HFF-Myc (cell line): ENCODE measurements around the gene CYBA.

ENCODE experiments used
- DNase-seq: peaks from one replicate; pipeline ENCODE4 v3.0.0-alpha.2; 2011; ENCODE audit warnings: low read depth; ENCODE audit errors: extremely low read depth
- H3K4me3 ChIP-seq: replicated peaks from 2 replicates; pipeline ENCODE4 v1.5.1; 2011; ENCODE audit warnings: low read depth, mild to moderate bottlenecking, control low read depth, low read length
- TF ChIP-seq, protein P1 (sequence below): IDR thresholded peaks from 2 replicates; pipeline ENCODE4 v1.5.1; 2012; ENCODE audit warnings: mild to moderate bottlenecking, low read depth, low read length, control low read depth; ENCODE audit errors: missing control alignments

CYBA gene

DNA sequence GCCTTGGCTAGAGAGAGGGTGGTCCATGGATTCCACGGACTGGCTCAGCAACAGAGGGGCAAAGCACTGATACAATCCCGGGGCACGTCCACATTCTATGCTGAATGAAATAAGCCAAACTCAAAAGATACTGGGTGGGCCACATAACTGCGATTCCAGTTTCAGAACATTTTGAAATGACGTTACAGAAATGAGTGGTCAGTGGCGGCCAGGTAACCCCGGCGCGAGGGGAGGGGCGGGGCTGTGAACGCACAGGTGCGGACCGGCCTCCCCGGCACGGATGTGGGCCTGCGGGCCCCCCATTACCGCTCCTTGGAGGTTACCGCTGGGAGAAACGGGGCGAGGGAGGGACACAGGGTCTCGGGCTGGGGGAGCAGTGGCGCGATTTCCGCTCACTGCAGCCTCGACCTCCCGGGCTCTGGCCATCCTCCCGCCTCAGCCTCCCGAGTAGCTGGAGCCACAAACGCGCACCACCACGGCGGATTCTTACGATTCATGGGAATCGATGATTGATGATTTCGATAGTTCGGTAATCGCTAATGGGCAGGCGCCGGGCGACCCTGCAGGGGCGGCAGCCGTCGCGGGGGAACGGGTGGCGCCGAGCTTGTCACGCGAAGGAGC is 11.5 kb upstream of the CYBA start:
- TF ChIP-seq, protein P1, sequence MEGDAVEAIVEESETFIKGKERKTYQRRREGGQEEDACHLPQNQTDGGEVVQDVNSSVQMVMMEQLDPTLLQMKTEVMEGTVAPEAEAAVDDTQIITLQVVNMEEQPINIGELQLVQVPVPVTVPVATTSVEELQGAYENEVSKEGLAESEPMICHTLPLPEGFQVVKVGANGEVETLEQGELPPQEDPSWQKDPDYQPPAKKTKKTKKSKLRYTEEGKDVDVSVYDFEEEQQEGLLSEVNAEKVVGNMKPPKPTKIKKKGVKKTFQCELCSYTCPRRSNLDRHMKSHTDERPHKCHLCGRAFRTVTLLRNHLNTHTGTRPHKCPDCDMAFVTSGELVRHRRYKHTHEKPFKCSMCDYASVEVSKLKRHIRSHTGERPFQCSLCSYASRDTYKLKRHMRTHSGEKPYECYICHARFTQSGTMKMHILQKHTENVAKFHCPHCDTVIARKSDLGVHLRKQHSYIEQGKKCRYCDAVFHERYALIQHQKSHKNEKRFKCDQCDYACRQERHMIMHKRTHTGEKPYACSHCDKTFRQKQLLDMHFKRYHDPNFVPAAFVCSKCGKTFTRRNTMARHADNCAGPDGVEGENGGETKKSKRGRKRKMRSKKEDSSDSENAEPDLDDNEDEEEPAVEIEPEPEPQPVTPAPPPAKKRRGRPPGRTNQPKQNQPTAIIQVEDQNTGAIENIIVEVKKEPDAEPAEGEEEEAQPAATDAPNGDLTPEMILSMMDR = no peak
- peak overlapping the region; percentile 83 for H3K4me3 ChIP-seq

DNA sequence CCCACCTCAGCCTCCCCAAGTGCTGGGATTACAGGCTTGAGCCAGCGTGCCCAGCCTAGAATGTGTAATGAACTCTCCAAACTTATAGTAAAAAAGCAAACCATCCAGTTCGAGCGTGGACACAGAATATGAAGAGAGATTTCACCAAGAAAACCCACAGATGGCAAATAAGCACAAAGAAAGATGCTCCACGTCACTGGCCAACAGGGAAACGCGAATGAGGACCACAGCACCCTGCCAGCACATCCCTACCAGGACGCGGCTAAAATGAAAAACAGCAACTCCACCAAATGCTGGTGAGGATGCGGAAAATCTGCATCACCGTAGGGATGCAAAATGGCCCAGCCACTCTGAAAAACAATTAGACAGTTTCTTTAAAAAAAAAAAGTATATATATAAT is 10.6 kb upstream of the CYBA start:
- DNase-seq = no peak
- H3K4me3 ChIP-seq = peak overlapping the region; percentile 83
- TF ChIP-seq, protein P1 = no peak

More for the DNA sequence above, 11.5 kb upstream of the CYBA start:
- DNase-seq = no peak

DNA sequence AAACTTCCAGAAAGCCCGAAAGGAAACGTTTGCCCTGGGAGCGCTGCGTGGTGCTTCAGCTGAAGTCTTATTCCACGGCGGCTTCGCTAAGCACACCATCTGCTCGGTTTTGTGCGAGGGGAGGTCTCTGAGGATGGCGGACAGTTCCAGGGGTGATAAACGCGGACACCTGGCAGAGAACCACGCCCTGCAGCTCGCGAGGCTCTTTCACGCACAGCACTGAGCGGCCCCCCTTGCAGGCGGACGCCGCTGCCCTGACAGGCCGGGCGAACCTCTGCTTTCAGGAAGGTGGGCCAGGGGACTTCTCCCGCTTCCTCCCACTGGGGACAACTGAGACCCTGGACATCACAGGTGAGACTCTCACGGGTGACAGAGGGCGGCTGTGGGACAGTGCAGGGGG is 8.3 kb upstream of the CYBA start:
- DNase-seq = no peak
- TF ChIP-seq, protein P1 = no peak
- no peak overlapping the region for H3K4me3 ChIP-seq

DNA sequence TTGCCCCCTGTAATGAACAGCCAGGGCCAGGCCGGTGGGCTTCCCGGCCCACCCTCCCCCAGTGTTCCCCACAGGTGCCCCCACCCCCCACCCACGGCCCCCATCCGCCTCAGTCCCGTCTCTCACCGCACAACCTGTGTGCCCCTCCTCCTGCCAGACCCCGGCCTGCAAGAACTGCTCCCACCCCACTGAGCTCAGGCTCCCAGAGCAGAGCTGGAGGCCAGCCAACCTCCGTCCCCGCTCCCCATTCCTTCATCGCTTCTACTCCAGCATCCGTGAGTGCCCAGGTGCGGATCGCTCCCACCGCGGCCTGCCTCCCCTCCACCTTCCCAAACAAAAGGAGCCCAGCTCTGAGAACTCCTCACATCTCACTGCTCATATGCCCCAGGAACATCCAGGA is 7.9 kb upstream of the CYBA start:
- TF ChIP-seq, protein P1 = no peak
- no peak overlapping the region for H3K4me3 ChIP-seq
- no peak for DNase-seq

DNA sequence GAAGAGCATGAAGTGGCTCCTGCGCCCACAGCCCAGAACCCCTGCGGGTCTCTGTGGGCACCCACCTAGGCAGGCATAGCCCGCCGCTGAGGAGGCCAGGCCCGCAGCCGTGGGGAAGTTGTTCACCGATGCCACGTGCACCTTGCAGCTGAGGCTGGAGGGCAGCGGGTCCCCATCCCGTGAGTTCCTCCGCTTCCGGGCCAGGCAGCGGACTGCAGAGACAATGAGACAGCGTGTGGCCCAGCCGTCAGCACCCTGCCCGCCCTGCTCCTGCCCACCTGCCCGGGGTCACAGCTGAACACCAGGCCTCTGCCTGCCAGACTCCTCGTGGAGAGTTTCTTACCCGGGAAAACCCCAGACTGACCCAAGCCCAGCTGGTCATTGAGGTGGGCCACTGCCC is 6.5 kb upstream of the CYBA start:
- DNase-seq = no peak
- H3K4me3 ChIP-seq = no peak overlapping the region
- TF ChIP-seq, protein P1 = no peak

DNA sequence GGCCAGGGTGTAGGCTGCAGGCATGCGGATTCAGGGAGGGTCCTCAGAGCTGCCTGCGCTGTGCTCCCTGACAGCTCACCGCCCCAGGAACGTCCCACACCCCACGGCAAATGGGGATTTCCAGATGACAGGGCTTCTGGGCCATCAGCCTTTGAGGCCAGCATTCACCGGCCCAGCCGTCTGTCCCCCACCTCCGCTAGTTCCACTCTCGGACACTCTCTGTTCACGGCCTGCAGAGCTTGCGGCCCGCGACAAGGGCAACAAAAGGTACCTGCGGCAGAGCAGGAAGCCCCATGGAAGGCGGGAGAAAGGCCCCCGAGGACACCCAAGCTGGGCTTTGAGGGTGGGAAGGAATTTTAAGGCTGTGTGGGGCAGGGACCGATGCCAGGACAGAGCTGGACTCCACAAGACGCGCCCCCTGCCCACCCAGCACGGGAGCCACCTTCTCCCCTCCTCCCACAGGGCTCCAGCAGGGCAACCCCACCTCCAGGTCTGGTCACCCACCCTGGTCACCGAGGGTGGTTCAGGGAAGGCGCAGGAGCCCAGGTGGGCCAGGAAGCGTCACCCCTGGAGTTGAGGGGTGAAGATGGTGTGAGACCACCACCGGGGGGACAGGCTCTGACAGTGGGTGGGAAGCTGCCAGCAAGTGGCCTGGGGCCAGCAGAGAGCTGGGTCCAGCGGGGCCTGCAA is 5.6 kb upstream of the CYBA start:
- no peak for DNase-seq
- H3K4me3 ChIP-seq = no peak overlapping the region
- TF ChIP-seq, protein P1 = no peak
